Measurements from ENCODE around the gene SCYGR8.

Gene SCYGR8, protein sequence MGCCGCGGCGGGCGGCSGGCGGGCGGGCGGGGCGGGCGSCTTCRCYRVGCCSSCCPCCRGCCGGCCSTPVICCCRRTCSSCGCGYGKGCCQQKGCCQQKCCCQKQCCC

DNA sequence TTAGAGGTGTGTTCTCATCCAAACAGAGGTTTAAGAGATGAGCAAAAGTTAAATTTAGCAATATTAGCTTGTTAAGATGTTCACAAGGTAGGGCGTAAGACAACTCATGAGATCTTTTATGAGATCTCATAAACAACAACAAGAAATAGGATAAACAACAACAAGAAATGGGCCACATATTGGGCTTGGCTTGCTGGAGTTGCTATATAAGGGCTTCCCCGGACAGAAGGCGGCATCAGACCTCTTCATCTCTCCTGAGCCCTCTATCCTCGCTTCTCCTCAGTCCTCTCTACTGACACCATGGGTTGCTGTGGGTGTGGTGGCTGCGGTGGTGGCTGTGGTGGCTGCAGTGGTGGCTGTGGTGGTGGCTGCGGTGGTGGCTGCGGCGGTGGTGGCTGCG is at the start of gene SCYGR8:
Gene SCYGR8 (plus strand): TSS at position 301 of the 400 bp plus-strand sequence. CDS start 0 bp downstream, at position 301.
- DNase-seq (ENCODE audit: low spot score), result no peak
- no peak within 1 kb of the TSS for H3K27ac ChIP-seq
- no peak within 1 kb of the TSS for H3K4me3 ChIP-seq
- TF ChIP-seq, protein P1, sequence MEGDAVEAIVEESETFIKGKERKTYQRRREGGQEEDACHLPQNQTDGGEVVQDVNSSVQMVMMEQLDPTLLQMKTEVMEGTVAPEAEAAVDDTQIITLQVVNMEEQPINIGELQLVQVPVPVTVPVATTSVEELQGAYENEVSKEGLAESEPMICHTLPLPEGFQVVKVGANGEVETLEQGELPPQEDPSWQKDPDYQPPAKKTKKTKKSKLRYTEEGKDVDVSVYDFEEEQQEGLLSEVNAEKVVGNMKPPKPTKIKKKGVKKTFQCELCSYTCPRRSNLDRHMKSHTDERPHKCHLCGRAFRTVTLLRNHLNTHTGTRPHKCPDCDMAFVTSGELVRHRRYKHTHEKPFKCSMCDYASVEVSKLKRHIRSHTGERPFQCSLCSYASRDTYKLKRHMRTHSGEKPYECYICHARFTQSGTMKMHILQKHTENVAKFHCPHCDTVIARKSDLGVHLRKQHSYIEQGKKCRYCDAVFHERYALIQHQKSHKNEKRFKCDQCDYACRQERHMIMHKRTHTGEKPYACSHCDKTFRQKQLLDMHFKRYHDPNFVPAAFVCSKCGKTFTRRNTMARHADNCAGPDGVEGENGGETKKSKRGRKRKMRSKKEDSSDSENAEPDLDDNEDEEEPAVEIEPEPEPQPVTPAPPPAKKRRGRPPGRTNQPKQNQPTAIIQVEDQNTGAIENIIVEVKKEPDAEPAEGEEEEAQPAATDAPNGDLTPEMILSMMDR (IDR thresholded peaks at IDR 0.05), result no peak

DNA sequence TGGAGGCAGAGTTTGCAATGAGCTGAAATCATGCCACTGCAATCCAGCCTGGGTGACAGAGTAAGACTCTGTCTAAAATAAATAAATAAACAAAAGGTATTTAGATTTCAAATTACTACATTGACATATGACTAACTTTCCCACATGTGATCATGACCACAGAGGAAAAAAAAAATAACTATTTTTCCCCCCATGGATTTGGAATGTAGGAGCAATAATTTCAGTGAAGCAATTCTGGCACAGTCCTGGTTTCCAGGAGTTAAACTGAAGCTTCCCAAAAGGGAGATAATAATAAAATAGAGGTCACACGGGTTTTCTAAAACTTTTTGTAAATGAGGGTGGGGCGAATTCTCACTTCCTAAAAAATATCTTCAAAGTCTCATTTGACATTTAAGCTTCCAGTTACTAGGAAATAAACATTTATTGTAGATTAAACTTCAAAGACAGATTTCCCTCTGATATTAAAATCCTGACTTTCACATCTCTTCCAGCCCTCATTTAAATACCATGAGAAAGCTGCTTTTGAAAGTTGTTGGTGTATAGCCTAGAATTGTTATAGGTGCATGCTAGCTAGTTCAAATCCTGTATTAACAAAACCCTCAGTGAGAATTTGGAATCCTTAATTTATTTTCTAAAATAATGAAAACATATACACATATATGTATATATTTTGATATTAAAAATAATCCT is 48.6 kb upstream of the SCYGR8 start:
- Histone ChIP-seq H3K27ac (no peak overlapping the region), H3K4me3 (no peak overlapping the region)
- no peak for DNase-seq (ENCODE audit: low spot score)
- TF ChIP-seq, protein P1 (IDR thresholded peaks at IDR 0.05), result no peak

DNA sequence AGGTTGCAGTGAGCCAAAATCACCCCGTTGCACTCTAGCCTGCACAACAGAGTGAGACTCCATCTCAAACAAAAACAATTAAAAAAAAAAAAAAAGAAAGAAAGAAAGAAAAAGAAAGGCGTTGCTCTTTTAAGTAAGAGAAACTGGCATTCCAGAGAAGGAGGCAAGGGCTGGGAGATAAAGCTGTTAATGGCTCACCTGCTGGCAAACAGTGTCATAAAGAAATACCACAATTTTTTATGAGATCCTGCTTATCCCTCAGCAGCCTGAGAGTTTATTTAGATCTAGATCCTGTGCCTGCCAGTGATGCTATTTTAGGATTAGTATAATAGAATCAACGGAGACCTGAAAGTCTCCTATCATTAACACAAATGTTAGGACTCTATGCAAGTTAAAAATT is 44.1 kb upstream of the SCYGR8 start:
- TF ChIP-seq, protein P1 (IDR thresholded peaks at IDR 0.05), result no peak
- H3K27ac ChIP-seq, result no peak overlapping the region
- no peak overlapping the region for H3K4me3 ChIP-seq
- DNase-seq (ENCODE audit: low spot score), result no peak

DNA sequence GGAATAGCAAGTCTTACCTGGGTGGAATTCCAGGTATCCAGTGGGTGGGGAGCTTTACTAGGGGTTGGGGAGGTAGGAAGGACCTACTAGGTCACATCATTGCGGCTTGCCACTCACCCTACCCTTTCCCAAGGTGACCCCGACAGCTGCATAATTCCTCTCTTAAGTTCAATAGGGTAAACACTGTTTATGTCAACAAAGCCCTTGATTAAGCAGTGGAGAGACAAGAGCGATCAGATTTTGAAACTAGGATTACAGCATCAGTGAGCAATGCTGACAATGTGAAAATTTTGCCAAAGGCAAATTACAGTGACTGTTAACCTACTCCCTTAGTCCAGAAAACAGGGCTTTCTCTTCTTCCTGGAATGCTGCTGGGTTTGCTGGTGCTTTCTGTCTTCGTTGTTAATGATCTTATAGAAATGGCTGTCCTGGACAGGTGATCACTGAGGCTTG is 42.4 kb upstream of the SCYGR8 start:
- H3K4me3 ChIP-seq, result no peak overlapping the region
- DNase-seq (ENCODE audit: low spot score), result no peak
- H3K27ac ChIP-seq, result no peak overlapping the region
- TF ChIP-seq, protein P1 (IDR thresholded peaks at IDR 0.05), result no peak

DNA sequence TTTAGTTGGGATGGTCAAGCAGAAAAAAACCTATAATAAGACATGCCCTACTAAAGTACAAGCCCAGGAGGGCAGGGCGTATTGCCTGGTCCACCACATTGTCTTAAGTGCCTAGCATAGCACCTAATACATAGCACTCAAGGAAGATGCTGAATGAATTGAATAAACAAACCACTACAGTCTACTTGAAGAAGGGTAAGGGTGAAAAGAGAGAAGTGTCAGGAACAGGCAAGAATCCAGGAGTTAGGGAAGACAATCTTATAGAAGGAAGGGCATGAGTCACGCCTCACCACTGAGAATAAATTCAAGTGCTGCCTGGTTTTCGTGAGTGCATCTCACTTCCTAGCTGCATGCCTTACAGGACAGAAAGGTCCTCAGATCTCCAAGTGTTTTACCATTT is 41.7 kb upstream of the SCYGR8 start:
- Histone ChIP-seq H3K27ac (no peak overlapping the region), H3K4me3 (no peak overlapping the region)
- DNase-seq (ENCODE audit: low spot score), result no peak
- TF ChIP-seq, protein P1 (IDR thresholded peaks at IDR 0.05), result no peak

DNA sequence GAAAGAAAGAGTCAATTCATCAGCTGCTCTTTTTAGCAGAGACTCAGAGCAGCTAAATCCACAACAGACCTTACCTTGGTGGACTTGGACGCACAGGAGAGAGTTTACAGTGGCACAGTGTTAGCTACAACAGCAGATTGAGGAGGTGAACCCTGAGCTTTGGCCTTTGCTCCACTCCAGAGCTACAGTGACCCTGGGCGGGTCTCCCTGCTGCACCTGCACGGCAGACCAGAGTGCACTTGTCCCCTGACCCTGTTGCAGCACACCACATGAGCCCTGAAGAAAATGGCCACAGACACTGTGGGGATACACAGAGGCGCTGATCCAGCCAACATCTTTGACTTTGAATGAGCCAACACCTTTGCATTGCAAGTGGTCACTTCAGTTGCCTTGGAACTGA is 38.8 kb upstream of the SCYGR8 start:
- DNase-seq (ENCODE audit: low spot score), result no peak
- TF ChIP-seq, protein P1 (IDR thresholded peaks at IDR 0.05), result no peak
- Histone ChIP-seq H3K4me3 (no peak overlapping the region), H3K27ac (no peak overlapping the region)

DNA sequence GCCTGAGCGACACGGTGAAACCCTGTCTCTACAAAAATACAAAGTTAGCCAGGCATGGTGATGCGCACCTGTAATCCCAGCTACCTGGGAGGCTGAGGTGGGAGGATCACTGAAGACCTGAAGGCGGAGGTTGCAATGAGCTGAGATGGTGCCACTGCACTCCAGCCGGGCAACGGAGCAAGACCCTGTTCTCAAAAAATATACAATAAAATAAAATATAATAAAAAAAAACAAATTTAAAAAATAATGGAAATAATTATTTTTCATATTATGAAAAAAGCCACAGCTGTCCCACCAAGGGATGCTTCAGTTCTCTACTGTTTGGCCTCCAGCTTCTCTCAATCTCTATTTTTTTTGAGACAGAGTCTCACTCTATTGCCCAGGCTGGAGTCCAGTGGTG is 38.3 kb upstream of the SCYGR8 start:
- DNase-seq (ENCODE audit: low spot score), result no peak
- H3K27ac ChIP-seq, result no peak overlapping the region
- no peak overlapping the region for H3K4me3 ChIP-seq
- TF ChIP-seq, protein P1 (IDR thresholded peaks at IDR 0.05), result no peak

Measured in coronary artery (tissue), 2 donors.